Kidney (tissue), 14 donors: Measurements from ENCODE around the gene DNAL1. TPM values are rescaled to one million over a fixed set of nuclear protein-coding genes. Genes with fewer than 3 reads are reported as not detected.

Experiments
- DNase-seq, 5 donors: peaks; one replicate each; pipeline ENCODE4 v3.0.0-alpha.2; 2013 to 2020
- FAIRE-seq: peaks from 2 replicates; lab custom pipeline; 2012; peaks lifted over from hg19 to GRCh38; lab: Jason Lieb, UNC
- H3K27ac ChIP-seq, 2 donors: one replicate each; pipeline ENCODE4 v1.7.0; 2013; ENCODE audit warnings: low read depth in 2 of 2, low read length in 2 of 2, inconsistent platforms in 1 of 2
- H3K27me3 ChIP-seq: one replicate; pipeline ENCODE4 v1.7.1; 2013; ENCODE audit warnings: low read length, inconsistent platforms; ENCODE audit not compliant: control insufficient read depth, insufficient read depth
- H3K36me3 ChIP-seq, 3 donors: one replicate each; pipeline versions ENCODE4 v1.7.0 to v1.7.1; 2013; ENCODE audit warnings: low read length in 3 of 3, control low read depth in 1 of 3, inconsistent platforms in 1 of 3; ENCODE audit not compliant: insufficient read depth in 3 of 3, control insufficient read depth in 2 of 3
- H3K4me1 ChIP-seq, 3 donors: one replicate each; pipeline versions ENCODE4 v1.7.0 to v1.7.1; 2013; ENCODE audit warnings: low read length in 3 of 3, inconsistent platforms in 1 of 3, low read depth in 1 of 3; ENCODE audit not compliant: control insufficient read depth in 2 of 3, insufficient read depth in 2 of 3
- H3K4me3 ChIP-seq, 3 donors: one replicate each; pipeline versions ENCODE4 v1.7.0 to v1.8.1; 2013; ENCODE audit warnings: low read length in 3 of 3, control low read depth in 1 of 3, inconsistent platforms in 1 of 3
- H3K9ac ChIP-seq, 3 donors: one replicate each; pipeline versions ENCODE4 v1.7.0 to v1.7.1; 2013; ENCODE audit warnings: low read length in 3 of 3, control low read depth in 1 of 3, inconsistent platforms in 1 of 3
- H3K9me3 ChIP-seq, 3 donors: one replicate each; pipeline versions ENCODE4 v1.7.0 to v1.7.1; 2013; ENCODE audit warnings: low read length in 3 of 3, control low read depth in 1 of 3, inconsistent platforms in 1 of 3; ENCODE audit not compliant: control insufficient read depth in 2 of 3, insufficient read depth in 1 of 3
- CTCF ChIP-seq: IDR thresholded peaks from 3 replicates; pipeline ENCODE4 v1.5.1; 2012; ENCODE audit warnings: mild to moderate bottlenecking, moderate library complexity, borderline replicate concordance; ENCODE audit not compliant: insufficient read depth; ENCODE audit errors: extremely low read depth
- intact Hi-C: fragments of 100-400 bp; cut with DNase I; formaldehyde crosslinking; loops from one replicate; pipeline ENCODE4 v1.11.1; 2022
- polyA plus RNA-seq: library from polyadenylated mRNA; stranded (reverse); fragments of 350-450 nt; fragmentation: Illumina TruSeq; extraction: RNeasy Lipid Tissue Mini Kit (QIAGEN cat#74804); gene quantifications from one replicate; pipeline ENCODE4 v1.2.3, GENCODE V29; 2014; ENCODE audit warnings: low read depth, low replicate concordance; ENCODE audit not compliant: insufficient read depth
- total RNA-seq: library from RNA; stranded (reverse); fragmentation: NEBNext Ultra II Directional; extraction: Animal tissue kit (Norgen Biotek cat#: 25700); gene quantifications from one replicate; pipeline ENCODE4 v1.2.1, GENCODE V29; 2021
- donor health status: control.
- donor health status: control.
- donor health status: control.
- donor health status: control.
- donor health status: control.
- donor health status: DM: yes; HTN: yes; CAD: no.
- donor health status: Normal renal cell carcinoma (clear cell type).

The DNAL1 gene
- total and polyA plus RNA-seq, 2 donors from 2014 or later: 9.3 to 32.3 TPM

DNA sequence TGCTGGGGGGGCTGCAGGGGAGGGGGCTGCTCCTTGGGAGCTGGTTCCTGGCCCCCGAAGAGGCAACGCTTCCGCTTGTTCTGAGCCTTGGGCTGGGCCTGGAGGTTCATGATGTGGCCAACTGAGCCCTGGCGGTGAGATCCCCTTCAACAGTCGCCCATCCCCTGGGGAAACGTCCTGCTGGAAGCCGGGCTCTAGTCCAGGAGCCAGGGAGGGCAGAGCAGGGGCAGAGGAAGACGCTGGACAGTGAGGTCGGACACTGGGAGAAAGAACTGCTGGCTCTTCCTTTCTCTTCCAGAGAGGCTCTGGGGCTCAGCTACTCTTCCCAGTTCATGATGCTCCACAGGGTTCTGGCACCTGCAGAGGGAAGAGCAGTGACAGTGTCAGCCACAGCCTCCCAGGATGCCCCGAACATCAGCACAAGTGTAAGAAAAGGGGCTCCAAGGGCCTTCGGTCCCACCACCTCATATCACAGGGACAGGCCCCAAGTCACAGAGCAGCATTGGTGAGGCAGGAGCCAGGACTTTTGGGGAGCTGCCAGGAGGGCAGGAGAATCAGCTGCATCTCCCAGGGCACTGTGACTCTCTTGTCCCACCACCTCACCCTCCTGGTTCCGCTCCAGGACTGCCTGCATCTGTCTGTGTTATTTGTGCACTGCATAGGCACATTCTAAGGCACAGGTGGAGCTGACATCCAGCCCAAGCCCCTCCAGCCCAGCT lies 95.3 kb downstream of the DNAL1 start:
- DNase-seq: no peak
- peaks cover 2 to 19% (median 12%) of the 10 kb centered on the region in 3 donors for H3K36me3 ChIP-seq
- FAIRE-seq: no peak
- intact Hi-C loops: no loop called here
- no peak overlapping the region for H3K4me3 ChIP-seq
- H3K9me3 ChIP-seq: no peaks in the 10 kb centered on the region
- no peaks in the 10 kb centered on the region for H3K27me3 ChIP-seq
- H3K27ac ChIP-seq: peak overlapping the region; percentile 54 to 90
- peaks cover 9 to 64% (median 55%) of the 10 kb centered on the region in 3 donors for H3K4me1 ChIP-seq
- no peak for TF ChIP-seq CTCF
- peak overlapping the region in 1 of 3 donors; percentile 71 for H3K9ac ChIP-seq

- intact Hi-C loops: no loop called here
- peak overlapping the region in 1 of 3 donors; percentile 71 for H3K9ac ChIP-seq
- H3K27me3 ChIP-seq: no peaks in the 10 kb centered on the region
- H3K36me3 ChIP-seq: peaks cover 2 to 19% (median 10%) of the 10 kb centered on the region in 3 donors
- FAIRE-seq (no peak), DNase-seq (peak in 4 of 5 donors; percentile 57 to 94 (median 67))
- peak overlapping the region; percentile 54 to 90 for H3K27ac ChIP-seq
- TF ChIP-seq CTCF: no peak
- H3K4me1 ChIP-seq: peaks cover 11 to 71% (median 62%) of the 10 kb centered on the region in 3 donors
- H3K4me3 ChIP-seq: no peak overlapping the region
- no peaks in the 10 kb centered on the region for H3K9me3 ChIP-seq
Measured at GRCh38 chr14:73740618-73741326, 96.0 kb downstream of the DNAL1 start.

GRCh38 chr14:73741386-73741875 lies 96.6 kb downstream of the DNAL1 start:
- Histone ChIP-seq H3K27me3 (no peaks in the 10 kb centered on the region), H3K4me1 (peaks cover 15 to 77% (median 68%) of the 10 kb centered on the region in 3 donors), H3K9ac (peak overlapping the region in 1 of 3 donors; percentile 60), H3K4me3 (peak overlapping the region in 2 of 3 donors; percentile 19 to 36), H3K9me3 (no peaks in the 10 kb centered on the region), H3K36me3 (peaks cover 2 to 19% (median 10%) of the 10 kb centered on the region in 3 donors), H3K27ac (peak overlapping the region; percentile 54 to 90)
- TF ChIP-seq CTCF: no peak
- FAIRE-seq: no peak
- intact Hi-C loops: no loop called here
- peak; percentile 72 to 95 (median 80) for DNase-seq
